ENCODE measurements around the gene B3GALT6.

The B3GALT6 gene

DNA sequence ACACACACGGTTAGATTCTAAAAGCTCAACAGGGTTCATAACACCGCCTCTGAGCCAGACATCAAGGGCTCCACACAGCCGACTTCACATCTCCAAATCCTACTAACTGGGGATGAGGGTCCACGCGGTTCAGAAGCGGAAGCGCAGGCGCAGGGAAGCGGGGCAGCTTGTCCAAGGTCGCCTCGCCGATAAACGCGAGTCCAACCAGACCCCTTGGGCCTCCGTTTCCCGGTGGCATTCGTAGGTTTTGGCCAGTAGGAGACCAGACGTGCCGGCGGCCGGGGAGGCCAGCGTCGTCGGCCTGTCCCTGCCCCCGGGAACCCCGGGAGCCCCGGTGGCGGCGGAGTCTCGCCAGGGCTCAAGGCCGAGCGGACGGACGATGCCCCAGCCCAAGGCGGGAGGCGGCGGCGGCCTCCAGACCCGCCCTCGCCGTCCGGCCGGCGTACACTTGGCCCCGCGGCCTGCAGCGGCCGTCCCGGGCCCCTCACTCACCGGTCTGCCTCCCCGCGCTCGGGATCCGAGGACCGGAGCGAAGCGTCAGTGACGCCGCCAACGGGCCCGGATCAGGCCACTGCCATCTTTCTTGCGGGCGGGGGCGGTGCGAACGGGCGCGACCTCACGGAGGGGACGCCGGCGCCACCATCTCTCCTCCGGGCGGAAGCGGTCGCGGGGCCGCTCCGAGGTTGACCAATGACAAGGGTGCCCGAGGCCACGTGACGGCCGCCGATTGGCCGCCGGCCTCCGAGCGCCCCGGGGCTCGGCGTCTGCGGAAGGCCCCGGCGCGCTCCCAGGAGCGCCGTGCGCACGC lies 433 bp upstream of the B3GALT6 start, which contains the start of gene SDF4:
Gene SDF4 (minus strand): TSS at position 602 of the 808 bp plus-strand sequence. CDS start 3,229 bp downstream, outside the sequence.
- peak; percentile 91 for DNase-seq (ENCODE audit: low read depth, low spot score)

DNA sequence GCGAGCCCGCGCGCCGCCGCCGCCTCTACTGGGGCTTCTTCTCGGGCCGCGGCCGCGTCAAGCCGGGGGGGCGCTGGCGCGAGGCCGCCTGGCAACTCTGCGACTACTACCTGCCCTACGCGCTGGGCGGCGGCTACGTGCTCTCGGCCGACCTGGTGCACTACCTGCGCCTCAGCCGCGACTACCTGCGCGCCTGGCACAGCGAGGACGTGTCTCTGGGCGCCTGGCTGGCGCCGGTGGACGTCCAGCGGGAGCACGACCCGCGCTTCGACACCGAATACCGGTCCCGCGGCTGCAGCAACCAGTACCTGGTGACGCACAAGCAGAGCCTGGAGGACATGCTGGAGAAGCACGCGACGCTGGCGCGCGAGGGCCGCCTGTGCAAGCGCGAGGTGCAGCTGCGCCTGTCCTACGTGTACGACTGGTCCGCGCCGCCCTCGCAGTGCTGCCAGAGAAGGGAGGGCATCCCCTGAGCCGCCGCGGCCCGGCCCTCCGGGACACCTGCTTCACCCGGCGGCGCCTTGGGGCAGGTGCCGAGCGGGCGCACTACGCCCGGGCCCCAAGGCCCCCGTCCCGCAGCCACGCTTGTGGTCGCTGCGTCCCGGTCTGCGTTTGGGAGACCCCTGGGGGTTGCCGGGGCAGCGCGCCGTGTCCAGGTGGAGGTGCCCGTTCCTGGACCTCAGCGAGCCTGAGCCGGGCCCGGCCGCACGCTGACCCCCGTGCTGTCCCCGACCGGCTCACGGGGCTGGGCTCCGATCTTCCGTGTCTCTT lies 944 bp downstream of the B3GALT6 start:
- no peak for DNase-seq (ENCODE audit: low read depth, low spot score)

- no peak for DNase-seq (ENCODE audit: low read depth, low spot score)
These were observed 1.5 kb downstream of the B3GALT6 start for GRCh38 chr1:1233567-1233892.

- DNase-seq (ENCODE audit: low read depth, low spot score) = no peak
These were observed 2.3 kb downstream of the B3GALT6 start for GRCh38 chr1:1234180-1234808.

- DNase-seq (ENCODE audit: low read depth, low spot score) = no peak
These were observed 3.1 kb downstream of the B3GALT6 start for GRCh38 chr1:1235016-1235744.

DNA sequence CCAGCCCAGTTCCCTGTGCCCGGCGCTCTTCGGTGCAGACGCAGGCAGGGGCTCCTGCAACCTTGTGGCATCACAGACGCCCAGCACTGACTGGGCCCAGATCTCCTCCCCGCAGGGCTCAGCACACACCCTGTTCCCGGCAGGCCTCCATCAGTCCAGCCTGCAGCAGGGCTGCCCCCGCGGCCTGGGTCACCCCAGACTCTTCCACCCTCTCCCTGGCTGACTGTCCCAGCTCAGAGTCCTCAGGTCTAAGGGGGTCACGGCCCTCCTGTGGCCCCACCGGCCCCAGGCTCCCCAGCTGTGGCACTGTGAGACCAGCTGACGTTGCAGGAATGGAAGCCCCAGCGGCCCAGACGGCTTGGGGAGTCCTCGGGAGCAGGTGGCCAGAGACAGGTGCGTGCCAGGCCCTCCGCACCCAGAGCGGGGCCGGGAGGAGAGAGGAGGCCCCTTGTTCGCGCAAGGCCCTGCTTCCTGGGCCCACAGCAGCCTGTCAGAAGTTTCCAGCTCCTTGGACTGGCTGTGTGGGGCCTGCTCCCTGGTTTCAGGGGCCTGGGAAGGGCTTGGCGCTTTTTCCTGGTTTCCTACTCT lies 4.2 kb downstream of the B3GALT6 start:
- DNase-seq (ENCODE audit: low read depth, low spot score) = no peak

DNA sequence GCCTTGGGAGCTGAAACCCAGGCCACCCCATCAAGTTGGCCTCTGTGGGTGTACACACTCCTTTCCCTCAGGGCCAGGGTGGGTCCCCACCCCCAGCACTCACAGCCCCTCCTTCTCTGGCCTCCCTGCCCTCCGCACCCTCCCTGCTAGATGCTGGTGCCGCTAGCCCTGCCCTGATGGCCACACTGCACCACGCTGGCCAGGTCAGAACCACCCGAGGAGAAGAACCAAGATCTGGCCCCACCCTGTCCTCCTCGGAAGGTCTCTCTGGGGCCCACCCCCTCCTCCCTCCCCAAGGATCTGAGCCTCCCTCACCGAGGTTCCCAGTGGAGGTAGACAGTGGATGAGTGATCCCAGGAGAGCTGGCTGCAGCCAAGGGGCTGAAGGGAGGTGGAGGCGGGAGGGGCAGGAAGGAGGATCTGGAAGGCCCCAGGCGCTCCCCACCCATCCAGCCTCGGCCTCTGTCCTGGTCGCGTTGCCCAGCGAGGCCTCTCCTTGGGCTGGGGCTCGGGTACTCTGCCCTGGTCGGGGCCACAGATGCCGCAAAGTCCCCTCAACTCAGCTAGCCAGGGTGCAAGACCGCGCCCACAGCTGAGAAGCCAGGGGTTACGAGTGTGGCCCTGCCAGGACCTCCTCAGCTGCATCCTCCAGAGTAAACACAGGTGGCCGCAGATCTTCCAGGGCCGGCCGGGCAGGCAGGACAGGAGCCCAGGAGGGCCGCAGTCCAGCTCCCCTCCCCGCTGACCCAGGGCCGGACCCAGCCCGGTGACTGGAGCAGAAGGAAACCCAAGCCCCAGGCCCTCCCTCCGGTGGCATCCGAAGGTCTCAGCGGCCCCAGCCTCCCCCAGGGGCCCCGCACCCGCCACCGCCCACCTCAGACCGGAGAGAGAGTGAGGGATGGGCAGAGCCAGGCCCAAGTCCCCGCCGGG lies 5.2 kb downstream of the B3GALT6 start:
- DNase-seq (ENCODE audit: low read depth, low spot score) = no peak

GRCh38 chr1:1237874-1238701 lies 6.1 kb downstream of the B3GALT6 start:
- no peak for DNase-seq (ENCODE audit: low read depth, low spot score)

DNA sequence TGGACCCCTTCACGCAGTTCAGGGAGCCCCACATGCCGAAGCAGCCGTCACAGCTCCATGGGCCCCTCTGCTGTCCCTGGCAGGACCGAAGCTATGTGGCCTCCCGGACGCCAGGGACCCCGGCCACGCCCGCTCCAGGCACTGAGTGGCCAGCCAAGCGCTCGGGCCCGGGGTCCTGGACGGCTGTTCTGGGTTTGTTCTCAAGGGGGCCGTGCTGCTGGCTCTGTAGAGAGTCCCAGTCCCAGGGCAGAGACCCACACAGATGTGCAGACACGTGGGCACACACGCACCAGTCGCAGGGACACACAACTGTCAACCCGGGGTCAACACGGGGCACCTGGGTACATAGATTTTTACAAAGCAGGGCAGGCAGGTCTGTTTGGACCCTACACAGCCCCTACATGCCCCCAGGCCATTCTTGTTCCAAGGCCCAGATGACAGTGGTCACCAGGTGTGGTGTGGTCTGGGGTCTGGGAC lies 6.7 kb downstream of the B3GALT6 start:
- DNase-seq (ENCODE audit: low read depth, low spot score) = no peak

DNA sequence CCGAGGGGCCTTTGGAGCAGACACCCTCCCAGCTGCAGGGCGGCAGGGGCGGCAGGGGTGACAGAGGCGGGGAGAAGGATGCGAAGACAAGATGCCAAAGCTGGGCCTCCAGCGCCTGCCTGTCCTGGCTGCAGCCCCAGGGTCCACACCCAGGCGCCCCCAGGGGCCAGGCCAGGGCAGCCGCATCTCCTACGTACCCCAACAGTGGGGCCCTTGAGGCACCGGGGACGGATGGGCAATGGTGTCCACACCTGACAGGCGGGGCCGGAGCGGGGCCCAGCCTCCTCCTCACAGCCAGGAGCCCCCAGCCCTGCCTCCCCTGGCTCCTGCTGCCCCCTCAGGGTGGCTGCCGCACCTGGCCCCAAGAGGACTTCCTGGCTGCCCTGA lies 7.2 kb downstream of the B3GALT6 start:
- no peak for DNase-seq (ENCODE audit: low read depth, low spot score)

- DNase-seq (ENCODE audit: low read depth, low spot score) = no peak
These were observed 7.7 kb downstream of the B3GALT6 start for GRCh38 chr1:1239614-1240347.

GRCh38 chr1:1240348-1240732 lies 8.3 kb downstream of the B3GALT6 start:
- DNase-seq (ENCODE audit: low read depth, low spot score) = no peak

DNA sequence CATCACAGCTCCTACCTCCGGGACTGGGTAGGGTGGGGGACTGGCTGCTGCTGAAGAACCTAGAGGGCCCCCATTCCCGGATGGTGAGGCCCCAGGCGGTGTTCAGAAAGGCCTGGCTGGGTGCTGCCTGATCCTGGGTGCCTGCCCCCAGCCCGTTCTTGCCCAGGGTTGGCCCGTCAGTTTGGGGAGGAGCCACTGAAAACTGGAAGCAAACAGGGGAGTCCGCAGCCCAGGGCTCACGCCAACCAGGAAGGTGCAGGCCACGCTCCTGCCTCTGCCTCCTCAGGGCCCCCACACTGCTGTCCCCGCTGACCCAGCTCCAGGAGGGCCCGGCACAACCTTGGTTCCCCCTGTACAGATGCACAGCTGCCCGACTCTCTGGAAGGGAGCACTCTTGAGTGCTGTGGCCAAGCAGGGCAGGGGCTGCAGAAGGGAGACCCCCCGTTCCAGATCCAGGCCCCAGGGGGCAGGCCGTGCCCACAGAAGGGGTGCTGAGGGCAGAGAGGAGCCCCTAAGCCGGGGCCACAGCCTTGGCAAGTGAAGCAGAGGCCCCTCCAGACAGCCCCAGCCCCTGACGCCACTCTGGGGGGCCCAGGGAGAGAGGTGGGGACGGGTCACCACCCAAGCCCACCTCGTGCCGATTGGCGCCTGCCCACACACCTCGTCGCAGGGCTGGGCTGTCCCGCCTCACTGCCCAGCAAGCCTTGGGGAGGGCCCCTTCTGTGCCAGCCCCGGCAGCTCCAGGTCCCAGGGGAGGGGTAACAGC lies 9.0 kb downstream of the B3GALT6 start:
- no peak for DNase-seq (ENCODE audit: low read depth, low spot score)

- no peak for DNase-seq (ENCODE audit: low read depth, low spot score)
These were observed 9.7 kb downstream of the B3GALT6 start for GRCh38 chr1:1241588-1242219.

DNA sequence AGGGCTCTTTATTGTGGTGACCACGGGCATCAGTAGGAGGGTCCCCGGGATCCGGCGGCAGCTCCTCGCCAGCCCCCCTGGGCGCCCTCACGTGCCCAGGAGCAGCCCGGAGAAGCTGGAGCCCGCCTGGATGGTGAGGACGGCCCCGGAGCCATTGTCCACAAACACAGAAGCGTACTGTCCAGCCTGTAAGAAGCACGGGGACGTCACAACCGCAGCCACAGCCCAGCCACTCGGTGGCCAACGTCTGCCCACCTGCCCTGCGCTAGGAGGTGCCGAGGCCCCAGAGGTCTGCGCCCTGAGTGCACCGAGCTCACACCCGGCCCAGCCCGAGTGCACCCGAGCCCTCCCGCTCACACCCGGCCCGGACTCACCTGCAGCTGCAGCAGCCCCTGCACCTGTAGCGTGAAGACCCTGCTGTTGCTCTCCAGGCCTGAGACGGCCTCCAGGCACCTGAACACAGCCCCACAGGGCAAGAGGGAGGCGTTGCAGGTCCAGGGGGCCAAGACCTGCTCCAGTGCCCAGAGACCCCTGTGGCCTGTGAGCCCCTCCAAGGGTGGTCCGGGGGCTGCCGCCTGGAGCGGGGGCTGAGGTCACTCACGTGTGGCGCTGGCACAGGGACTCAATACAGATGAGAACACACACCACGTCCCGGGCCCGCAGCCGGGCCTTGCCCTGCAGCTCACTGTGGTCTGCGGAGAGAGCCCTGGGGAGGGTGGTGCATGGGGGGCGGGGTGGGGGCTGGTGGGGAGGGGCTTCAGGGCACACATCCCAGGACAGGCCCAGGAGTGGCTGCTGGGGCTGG lies 10.6 kb downstream of the B3GALT6 start:
- DNase-seq (ENCODE audit: low read depth, low spot score) = no peak

GRCh38 chr1:1243266-1243660 lies 11.2 kb downstream of the B3GALT6 start:
- no peak for DNase-seq (ENCODE audit: low read depth, low spot score)

DNA sequence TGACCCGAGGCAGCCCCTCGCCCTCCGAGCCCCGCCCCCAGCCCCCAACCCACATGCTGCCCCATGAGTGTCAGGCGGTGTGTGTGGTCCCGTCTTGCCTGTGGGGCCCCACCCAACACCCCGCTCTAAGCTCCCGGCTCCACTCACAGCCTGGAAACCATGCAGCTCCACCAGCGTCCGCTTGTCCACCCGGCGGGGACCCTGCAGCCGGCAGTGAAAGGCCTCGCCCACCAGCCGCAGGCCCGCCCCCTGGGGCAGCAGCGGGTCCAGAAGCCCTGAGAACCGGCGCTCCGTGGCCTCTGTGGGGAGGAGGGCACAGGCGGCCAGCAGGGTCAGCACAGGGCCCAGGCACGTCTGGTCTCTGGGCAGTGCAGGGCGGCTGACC lies 11.8 kb downstream of the B3GALT6 start:
- no peak for DNase-seq (ENCODE audit: low read depth, low spot score)

Measured in smooth muscle cell of the brain vasculature (primary cell).